Retina (tissue), 1 donor: ENCODE measurements around the gene PLEKHA4.
"Not testable (repeated sequence)": the region's sequence is repeated elsewhere in the genome, so short reads cannot be mapped to it uniquely, and the experiment has no call there.

Experiments
- DNase-seq: peaks from one replicate; pipeline ENCODE4 v3.0.0-alpha.2; 2016

Gene PLEKHA4

DNA sequence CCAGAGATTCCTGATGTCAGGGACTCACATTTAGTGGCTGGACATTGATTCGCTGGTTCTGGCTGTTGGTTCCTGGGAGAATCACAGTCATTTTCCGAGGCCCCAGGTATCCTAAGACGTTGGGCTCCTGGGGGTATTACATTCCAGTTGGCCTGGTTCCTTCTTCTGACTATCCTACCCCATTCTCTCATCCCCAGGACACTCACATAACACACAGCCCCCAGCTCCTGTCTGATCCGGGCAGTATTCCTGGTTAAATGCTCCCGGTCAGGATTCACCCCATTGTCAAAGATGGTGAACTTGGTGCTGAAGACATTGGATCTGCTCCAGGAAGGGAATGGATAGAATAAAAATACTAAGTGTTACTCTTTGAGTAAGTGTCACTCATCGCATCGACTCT lies 15.3 kb upstream of the PLEKHA4 start:
- no peak for DNase-seq

DNA sequence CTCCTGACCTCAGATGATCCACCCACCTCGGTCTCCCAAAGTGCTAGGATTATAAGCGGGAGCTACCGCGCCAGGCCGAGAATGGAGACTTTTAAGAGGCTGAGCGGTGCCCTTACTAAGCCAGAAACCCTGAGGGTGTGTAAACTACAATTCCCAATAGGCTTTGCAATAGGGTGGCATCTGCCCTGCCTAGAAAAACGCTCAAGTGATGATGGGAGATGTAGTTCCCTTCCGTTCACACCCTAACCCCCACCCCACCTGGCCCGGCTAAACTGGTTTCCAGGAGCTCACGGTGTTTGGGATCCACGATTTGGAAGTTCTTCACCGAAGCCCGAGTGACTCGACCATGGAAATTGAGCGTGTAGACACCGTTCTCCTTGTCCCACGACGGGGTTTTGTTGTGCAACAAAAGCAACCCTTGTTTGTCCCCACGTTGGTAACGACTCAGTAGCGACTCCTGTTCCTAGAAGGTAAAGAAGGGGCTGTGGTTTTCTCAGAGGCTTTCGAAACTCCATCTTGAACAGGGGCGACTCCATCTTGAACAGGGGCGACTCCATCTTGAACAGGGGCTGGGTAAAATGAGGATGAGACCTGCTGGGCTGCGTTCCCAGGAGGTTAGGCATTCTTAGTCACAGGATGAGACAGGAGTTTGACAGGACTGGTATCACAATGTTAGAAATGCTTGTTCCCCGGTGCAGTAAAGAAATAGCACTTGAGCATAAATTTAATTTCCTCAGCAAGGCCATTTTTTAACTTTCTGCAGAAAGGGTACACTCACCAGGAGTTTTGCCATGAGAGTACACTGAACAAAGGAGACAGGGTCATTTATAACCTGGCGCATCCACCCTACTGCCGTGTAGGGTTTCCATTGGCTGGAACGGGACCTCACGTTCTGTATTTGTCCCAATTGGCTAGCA lies 13.6 kb upstream of the PLEKHA4 start:
- no peak for DNase-seq

DNA sequence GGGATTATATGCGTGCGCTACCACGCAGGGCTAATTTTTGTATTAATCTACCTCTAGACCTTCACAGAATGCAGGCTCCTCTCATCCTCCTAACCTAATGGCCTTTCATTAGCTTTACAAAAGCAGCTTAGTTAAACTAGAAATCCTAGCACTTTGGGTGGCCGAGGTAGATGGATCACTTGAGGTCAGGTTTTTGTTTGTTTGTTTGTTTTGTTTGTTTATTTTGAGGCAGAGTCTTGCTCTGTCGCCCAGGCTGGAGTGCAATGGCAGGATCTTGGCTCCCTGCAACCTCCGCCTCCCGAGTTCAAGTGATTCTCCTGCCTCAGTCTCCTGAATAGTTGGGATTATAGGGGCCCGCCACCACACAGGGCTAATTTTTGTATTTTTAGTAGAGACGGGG lies 11.3 kb upstream of the PLEKHA4 start:
- not testable (repeated sequence) for DNase-seq

DNA sequence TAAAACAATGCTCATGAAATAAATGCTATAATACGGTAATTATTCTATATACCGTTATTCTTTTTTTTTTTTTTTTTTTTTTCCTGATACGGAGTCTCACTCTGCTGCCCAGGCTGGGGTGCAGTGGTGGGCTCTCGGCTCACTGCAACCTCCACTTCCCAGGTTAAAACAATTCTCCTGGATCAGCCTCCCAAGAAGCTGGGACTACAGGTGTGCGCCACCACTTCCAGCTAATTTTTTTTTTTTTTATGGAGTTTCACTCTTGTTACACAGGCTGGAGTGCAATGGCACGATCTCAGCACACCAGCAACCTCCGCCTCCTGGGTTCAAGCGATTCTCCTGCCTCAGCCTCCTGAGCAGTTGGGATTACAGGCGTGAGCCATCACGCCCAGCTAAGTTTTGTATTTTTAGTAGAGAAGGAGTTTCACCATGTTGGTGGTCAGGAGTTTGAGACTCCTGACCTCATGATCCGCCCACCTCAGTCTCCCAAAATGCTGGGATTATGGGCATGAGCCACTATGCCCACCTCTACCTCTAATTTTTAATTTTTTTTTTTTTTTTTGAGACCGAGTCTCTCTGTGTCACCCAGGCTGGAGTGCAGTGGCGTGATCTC lies 10.7 kb upstream of the PLEKHA4 start:
- DNase-seq = no peak

DNA sequence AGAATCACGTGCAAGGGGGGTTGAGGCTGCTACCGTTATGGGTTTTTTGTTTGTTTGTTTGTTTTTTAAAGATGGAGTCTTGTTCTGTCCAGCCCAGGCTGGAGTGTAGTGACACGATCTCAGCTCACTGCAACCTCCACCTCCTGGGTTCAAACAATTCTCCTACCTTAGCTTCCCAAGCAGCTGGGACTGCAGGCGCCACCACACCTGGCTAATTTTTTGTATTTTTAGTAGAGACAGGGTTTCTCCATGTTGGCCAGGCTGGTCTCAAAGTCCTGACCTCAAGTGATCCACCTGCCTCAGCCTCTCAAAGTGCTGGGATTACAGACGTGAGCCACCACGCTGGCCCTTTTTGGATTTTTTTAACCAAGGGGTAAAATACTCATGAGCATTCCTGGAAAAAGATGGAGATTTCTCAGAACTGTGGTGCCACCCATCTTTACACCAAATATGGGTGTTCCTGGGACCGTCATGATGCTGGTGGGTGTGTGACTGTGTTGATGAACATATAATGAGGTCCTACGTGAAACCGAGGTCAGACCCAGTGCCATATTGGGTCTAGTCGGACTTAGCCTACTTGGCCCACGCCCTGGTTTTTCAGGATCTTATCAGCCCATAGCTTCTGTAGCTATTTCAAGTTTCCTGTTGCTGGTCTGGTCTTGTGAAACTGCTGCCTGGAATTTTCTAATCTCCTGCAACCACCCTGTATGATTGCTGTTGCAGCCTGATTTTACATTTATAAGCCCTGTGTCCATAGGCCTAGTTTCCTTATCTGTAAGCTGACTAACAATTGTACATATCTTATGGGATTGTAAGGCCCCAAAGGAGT lies 10.0 kb upstream of the PLEKHA4 start:
- DNase-seq = no peak

DNA sequence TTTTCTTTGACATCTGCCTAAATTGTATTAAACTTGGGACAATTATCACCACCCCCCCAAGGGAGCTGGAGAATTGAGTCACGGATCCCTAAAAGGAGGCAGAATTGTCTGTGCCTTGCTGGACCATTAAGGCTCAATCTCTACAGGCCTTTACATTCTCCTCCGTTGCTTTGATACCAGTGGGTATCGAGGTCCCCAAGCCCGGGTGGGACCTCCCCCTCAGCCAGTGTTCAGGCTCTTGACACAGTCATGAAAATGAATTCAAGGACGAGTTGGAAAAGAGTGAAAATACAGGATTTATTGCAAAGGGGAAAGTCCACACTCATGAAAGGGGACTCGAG lies 9.4 kb upstream of the PLEKHA4 start:
- DNase-seq = no peak

DNA sequence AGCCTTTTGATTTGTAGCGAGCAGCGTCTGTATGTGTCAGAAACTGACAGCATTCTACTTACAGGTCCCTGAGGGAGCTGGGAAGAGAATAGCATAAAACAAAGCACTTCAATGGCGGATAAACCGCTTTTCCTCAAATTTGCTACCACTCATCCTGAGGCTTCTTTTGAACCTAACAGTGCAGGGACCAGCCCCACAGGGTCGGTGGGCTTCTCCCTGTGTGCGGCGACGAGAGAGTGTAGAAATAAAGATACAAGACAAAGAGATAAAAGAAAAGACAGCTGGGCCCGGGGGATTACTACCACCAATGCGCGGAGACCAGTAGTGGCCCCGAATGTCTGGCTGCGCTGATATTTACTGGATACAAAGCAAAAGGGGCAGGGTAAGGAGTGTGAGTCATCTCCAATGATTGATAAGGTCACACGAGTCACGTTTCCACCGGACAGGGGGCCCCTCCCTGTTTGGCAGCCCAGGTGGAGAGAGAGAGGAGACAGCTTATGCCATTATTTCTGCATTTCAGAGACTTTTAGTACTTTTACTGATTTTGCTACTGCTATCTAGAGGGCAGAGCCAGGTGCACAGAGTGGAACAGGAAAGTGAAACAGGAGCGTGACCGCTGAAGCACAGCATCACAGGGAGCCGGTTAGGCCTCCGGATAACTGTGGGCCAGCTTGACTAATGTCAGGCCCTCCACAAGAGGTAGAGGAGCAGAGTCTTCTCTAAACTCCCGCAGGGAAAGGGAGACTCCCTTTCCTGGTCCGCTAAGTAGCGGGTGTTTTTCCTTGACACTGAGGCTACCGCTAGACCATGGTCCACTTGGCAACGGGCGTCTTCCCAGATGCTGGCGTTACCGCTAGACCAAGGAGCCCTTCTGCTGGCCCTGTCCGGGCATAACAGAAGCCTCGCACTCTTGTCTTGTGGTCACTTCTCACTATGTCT lies 7.9 kb upstream of the PLEKHA4 start:
- not testable (repeated sequence) for DNase-seq

DNA sequence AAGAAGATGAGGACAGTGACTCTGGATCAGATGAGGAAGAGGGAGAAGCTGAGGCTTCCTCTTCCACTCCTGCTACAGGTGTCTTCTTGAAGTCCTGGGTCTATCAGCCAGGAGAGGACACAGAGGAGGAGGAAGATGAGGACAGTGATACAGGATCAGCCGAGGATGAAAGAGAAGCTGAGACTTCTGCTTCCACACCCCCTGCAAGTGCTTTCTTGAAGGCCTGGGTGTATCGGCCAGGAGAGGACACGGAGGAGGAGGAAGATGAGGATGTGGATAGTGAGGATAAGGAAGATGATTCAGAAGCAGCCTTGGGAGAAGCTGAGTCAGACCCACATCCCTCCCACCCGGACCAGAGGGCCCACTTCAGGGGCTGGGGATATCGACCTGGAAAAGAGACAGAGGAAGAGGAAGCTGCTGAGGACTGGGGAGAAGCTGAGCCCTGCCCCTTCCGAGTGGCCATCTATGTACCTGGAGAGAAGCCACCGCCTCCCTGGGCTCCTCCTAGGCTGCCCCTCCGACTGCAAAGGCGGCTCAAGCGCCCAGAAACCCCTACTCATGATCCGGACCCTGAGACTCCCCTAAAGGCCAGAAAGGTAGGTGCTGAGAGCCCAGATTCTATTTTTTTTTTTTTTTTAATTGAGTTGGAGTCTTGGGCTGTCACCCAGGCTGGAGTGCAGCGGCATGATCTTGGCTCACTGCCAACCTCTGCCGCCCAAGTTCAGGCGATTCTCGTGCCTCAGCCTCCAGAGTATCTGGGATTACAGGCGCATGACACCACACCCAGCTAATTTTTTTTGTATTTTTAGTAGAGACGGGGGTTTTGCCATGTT lies 6.1 kb upstream of the PLEKHA4 start:
- DNase-seq = no peak

DNA sequence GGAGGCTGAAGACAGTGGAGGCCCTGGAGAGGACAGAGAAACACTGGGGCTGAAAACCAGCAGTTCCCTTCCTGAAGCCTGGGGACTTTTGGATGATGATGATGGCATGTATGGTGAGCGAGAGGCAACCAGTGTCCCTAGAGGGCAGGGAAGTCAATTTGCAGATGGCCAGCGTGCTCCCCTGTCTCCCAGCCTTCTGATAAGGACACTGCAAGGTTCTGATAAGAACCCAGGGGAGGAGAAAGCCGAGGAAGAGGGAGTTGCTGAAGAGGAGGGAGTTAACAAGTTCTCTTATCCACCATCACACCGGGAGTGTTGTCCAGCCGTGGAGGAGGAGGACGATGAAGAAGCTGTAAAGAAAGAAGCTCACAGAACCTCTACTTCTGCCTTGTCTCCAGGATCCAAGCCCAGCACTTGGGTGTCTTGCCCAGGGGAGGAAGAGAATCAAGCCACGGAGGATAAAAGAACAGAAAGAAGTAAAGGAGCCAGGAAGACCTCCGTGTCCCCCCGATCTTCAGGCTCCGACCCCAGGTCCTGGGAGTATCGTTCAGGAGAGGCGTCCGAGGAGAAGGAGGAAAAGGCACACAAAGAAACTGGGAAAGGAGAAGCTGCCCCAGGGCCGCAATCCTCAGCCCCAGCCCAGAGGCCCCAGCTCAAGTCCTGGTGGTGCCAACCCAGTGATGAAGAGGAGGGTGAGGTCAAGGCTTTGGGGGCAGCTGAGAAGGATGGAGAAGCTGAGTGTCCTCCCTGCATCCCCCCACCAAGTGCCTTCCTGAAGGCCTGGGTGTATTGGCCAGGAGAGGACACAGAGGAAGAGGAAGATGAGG lies 5.3 kb upstream of the PLEKHA4 start:
- DNase-seq = no peak

DNA sequence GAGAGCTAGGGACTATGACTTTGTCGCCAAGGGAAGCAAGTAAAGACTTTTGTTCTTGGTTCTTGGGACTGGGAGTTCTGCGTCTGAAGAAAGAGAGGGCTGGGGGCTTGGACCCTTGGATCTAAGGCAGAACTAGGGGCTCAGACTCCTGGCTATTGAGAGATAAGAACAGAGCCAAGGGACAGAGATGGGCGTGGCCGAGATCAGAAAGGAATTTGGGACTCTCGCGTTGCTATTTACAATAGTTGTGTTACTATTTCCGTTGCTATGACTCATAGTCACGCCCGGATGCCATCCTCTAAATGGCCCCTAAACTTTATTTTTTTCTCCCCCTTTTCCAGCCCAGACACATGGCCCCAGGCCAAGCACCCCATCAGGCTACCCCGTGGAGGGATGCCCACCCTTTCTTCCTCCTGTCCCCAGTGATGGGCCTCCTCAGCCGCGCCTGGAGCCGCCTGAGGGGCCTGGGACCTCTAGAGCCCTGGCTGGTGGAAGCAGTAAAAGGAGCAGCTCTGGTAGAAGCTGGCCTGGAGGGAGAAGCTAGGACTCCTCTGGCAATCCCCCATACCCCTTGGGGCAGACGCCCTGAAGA lies 4.6 kb upstream of the PLEKHA4 start:
- DNase-seq = peak; percentile 74

DNA sequence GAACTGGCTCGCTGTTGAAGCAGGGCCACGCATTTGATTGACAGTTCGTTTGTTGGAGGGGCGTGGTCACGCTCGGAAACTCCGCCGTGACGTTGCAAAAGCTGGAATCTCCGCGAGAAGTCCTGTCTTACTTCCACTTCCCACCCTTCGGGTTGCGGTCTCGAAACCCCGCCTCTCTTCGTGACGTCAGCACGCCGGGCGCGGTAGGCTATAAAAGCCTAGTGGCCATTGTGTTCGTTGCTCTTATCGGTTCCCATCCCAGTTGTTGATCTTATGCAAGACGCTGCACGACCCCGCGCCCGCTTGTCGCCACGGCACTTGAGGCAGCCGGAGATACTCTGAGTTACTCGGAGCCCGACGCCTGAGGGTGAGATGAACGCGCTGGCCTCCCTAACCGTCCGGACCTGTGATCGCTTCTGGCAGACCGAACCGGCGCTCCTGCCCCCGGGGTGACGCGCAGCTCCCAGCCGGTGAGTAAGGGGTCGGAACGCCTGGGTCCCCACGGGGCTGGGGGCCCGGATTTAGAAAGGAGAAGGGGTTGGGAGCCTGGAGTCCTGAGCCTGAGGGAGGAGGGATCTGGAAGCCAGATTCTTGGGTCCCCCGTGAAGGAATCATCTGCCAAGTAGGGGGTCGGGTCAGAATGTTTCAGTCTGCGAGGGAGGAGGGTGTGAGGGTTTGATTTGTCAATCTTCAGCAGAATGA lies 3.9 kb upstream of the PLEKHA4 start, which contains the start of gene PPP1R15A:
Gene PPP1R15A, plus strand, starts transcription at position 240 of the 702 bp plus-strand sequence. CDS start 813 bp downstream, outside the sequence.
- peak; percentile 99 for DNase-seq

DNA sequence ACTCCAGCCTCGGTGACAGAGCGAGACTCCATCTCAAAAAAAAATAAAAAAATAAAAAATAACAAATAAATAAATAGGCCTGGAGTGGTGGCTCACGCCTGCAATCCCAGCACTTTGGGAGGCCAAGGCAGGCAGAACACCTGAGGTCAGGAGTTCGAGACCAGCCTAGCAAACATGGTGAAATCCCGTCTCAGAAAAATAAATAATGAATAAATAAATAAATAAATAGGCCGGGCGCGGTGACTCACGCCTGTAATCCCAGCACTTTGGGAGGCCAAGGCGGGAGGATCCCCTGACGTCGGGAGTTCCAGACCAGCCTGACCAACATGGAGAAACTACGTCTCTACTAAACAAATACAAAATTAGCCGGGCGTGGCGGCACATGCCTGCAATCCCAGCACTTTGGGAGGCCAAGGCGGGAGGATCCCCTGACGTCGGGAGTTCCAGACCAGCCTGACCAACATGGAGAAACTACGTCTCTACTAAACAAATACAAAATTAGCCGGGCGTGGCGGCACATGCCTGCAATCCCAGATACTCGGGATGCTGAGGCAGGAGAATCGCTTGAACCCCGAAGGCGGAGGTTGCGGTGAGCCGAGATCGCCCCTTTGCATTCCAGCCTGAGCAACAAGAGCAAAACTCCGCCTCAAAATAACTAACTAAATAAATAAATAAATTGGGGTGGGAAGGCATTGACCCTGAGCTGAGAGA lies 3.2 kb upstream of the PLEKHA4 start:
- not testable (repeated sequence) for DNase-seq

DNA sequence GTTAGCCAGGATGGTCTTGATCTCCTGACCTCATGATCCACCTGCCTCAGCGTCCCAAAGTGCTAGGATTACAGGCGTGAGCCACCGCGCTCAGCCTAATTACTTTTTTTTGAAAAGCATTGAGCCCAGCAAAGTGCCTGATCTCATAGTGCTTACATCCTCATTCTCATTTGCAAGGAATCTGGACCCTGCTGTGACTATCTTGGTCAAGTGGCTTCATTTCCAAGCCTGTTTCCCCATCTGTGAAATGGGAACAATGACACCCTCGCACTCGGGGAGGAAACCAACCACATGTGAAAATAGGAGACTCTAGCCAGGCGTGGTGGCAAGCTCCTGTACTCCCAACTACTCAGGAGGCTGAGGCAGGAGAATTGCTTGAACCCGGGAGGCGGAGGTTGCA lies 1.6 kb upstream of the PLEKHA4 start:
- DNase-seq = no peak

DNA sequence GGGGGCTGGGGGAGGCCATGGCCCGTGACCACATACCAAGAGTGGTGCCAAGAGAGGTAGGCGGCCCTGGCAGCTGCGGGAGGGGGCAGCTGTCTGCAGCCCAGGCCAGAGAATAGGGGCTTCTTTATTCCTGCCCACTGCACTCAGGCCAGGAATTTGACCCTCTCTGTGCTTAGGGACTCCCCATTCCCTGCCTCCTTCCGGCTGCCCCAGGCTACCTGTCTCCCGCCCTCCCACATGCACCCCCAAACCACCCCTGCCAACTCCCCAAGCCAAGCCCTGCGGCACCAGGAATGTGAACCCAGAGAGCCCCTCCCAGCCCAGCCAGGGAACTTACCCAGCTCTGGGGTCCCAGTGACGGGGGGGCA lies 687 bp downstream of the PLEKHA4 start:
- no peak for DNase-seq

DNA sequence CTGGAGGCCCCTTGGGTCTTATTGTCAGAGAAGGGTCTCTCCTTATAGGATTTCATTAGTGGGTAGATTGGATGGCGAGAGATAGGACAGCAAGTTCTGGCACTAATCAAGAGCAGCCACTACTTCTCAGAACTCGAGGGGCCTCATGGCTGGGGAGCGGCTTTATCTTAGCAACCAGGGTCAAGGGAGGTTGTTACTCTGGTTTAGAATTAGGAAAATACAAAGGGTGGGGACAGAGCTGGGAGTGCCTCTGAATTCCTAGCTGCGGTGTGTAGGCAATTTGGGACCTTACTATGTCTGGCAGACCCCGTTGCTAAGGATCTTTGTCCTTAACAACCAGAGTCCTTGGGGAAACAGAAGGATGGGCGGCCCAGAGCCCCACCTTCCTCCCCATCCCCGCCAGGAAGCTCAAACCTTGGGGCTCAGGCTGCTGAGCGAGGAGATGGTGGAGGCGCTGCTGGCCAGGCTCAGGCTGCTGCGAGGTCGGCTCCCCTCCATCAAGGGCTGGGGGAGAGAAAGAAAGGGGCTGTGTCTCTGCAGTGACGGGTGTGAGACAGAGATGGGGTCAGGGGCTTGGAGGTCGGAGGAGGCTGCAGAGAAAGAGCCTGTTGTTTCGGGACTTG lies 1.2 kb downstream of the PLEKHA4 start:
- no peak for DNase-seq

DNA sequence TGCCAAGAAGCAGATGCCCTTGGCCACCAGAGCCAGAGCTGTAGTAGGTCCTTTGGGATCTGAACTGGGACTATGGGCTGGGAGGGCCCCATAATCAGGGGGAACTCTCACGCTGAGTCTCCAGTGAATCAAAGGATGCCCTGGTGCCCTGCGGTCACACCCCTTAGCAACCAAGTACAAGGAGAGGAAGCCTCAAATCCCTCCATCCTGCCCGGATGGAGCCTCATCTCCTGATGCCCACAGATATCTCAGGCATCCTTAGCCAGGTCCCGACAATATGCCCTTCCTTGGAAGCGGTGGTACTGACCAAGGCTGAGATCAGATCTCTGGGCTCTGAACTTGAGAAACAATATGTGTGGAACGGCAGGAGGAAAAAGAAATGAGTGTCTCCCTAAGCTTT lies 1.7 kb downstream of the PLEKHA4 start:
- no peak for DNase-seq

DNA sequence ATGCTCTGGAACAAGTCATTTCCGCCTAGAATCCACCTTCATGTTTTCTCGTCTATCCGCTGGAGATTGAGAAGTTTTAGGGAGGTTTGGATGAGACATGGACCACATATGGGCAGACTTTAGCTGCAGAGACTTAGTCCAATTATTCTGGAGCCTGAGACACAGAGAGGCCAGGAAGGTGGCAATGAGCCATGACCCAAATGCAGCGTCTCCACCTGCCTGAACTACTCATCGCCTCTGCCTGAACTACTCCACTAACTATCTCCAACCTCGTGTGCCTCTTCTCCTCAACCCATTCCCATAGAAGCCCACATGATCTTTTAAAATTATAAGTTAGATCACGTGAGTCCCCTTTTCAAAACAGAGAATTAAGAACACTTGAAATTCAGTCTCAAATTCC lies 5.6 kb downstream of the PLEKHA4 start:
- DNase-seq = no peak

DNA sequence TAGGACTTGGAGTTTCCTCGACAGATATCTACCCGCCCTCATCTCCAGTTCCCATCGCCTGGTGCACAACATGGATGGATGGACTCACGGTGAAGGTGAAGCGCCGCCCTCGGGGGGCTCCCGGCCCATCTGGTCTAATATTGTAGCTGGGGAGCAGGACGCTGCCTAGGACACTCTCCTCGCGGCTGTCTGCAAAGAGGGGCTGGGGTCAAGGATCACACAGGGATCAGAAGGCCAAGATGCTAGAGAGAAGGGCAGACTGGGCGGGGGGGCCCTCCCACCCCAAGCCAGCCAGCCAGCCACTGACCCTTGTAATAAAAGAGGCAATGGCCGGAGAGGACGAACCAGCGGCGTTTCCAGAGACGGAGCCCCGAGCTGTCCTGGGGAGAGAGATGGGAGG lies 7.1 kb downstream of the PLEKHA4 start:
- no peak for DNase-seq
